ENCODE data around the gene GARNL3. TPM values are rescaled to one million over a fixed set of nuclear protein-coding genes. Genes with fewer than 3 reads are reported as not detected.

The GARNL3 gene
- total RNA-seq, 2 experiments from 2014 or later = 0.63 to 1.8 TPM

DNA sequence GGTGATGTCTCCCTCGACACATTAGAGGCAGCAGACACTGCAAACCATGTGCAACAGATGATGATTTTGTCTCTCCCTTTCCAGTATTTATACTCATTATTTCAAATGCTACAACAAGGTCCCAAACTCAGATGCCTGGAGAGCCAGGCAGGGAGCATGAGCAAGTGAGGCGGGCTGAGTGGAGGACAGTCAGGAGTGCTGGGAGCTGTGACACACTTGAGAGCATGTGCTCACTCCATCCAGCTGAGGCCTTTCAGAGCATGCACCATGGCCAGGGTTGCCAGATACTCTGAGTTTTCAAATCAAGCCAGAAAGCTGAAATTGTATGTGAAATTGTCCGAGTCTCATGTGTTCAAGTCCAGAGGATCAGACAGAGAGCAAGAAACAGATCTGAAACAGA lies 76.6 kb downstream of the GARNL3 start:
- DNase-seq (no peak), ATAC-seq (ENCODE audit: poor library complexity) (no peak)
- H3K27me3 ChIP-seq (ENCODE audit: control insufficient read depth in 1 of 2, insufficient read depth in 2 of 2, low read length in 2 of 2) = peaks cover 0 to 2% of the 10 kb centered on the region in 2 experiments
- no peaks in the 10 kb centered on the region for H3K36me3 ChIP-seq (ENCODE audit: insufficient read depth, low read length)
- no peak overlapping the region for H3K4me3 ChIP-seq (ENCODE audit: low read length)
- no peaks in the 10 kb centered on the region for H3K36me3 Mint-ChIP-seq (ENCODE audit: low read depth)
- no peaks in the 10 kb centered on the region for H3K4me1 Mint-ChIP-seq (ENCODE audit: low read depth)
- H3K27ac ChIP-seq (ENCODE audit: low read depth in 1 of 2, low read length in 2 of 2) = no peak overlapping the region
- ChIA-PET POLR2A (no interaction called here), CTCF (no interaction called here)
- no peaks in the 10 kb centered on the region for H3K9me3 Mint-ChIP-seq
- peaks cover 39% of the 10 kb centered on the region for H3K27me3 Mint-ChIP-seq
- no peaks in the 10 kb centered on the region for H3K4me1 ChIP-seq (ENCODE audit: insufficient read depth, low read length)
- no peak overlapping the region for H3K27ac Mint-ChIP-seq
- no peaks in the 10 kb centered on the region for H3K9me3 ChIP-seq (ENCODE audit: control insufficient read depth in 1 of 2, insufficient read depth in 1 of 2, low read length in 2 of 2)
- no peak overlapping the region for H3K4me3 Mint-ChIP-seq
- intact Hi-C loops (cut with DNase I, micrococcal nuclease) = no loop called here
- TF ChIP-seq, protein P1, sequence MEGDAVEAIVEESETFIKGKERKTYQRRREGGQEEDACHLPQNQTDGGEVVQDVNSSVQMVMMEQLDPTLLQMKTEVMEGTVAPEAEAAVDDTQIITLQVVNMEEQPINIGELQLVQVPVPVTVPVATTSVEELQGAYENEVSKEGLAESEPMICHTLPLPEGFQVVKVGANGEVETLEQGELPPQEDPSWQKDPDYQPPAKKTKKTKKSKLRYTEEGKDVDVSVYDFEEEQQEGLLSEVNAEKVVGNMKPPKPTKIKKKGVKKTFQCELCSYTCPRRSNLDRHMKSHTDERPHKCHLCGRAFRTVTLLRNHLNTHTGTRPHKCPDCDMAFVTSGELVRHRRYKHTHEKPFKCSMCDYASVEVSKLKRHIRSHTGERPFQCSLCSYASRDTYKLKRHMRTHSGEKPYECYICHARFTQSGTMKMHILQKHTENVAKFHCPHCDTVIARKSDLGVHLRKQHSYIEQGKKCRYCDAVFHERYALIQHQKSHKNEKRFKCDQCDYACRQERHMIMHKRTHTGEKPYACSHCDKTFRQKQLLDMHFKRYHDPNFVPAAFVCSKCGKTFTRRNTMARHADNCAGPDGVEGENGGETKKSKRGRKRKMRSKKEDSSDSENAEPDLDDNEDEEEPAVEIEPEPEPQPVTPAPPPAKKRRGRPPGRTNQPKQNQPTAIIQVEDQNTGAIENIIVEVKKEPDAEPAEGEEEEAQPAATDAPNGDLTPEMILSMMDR (IDR thresholded peaks at IDR 0.05) = no peak

DNA sequence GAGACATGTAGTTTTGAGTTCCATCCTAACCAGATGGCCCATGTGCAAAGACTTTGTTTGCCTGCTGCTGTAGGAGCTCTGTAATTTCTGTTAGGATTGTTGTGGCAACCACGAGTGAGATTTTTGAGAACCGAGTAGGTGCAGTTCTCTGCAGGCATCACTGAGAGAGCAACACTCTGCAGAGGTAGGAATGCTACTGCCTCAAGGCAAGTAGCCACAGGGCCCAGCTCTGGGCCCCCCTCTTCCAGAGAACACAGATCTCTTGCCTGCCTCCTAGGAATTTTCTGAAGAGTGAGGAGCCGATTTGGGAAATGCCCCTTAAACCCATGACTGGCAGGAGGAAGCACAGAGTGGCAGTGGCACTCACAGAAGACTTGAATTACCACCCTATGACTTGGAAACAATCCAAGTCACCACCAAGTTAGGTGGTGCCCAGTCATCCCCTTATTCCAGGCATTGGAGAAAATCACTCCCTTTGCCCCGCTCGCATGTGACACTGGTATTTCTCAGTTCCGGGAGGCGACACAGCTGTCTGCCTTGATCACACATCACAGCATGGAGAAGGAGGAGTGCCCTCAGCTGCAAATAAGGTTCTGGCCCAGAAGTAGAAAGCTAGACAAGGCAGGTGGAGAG lies 79.9 kb downstream of the GARNL3 start:
- H3K27me3 Mint-ChIP-seq = peaks cover 51% of the 10 kb centered on the region
- no peak overlapping the region for H3K4me3 Mint-ChIP-seq
- intact Hi-C loops (cut with DNase I, micrococcal nuclease) = no loop called here
- no peak for ATAC-seq (ENCODE audit: poor library complexity)
- ChIA-PET CTCF (no interaction called here), POLR2A (no interaction called here)
- H3K4me3 ChIP-seq (ENCODE audit: low read length) = no peak overlapping the region
- no peaks in the 10 kb centered on the region for H3K4me1 Mint-ChIP-seq (ENCODE audit: low read depth)
- TF ChIP-seq, protein P1 (IDR thresholded peaks at IDR 0.05) = no peak
- H3K9me3 ChIP-seq (ENCODE audit: control insufficient read depth in 1 of 2, insufficient read depth in 1 of 2, low read length in 2 of 2) = no peaks in the 10 kb centered on the region
- no peaks in the 10 kb centered on the region for H3K36me3 ChIP-seq (ENCODE audit: insufficient read depth, low read length)
- no peak overlapping the region for H3K27ac ChIP-seq (ENCODE audit: low read depth in 1 of 2, low read length in 2 of 2)
- H3K27me3 ChIP-seq (ENCODE audit: control insufficient read depth in 1 of 2, insufficient read depth in 2 of 2, low read length in 2 of 2) = peaks cover 0 to 5% of the 10 kb centered on the region in 2 experiments
- no peak for DNase-seq
- no peaks in the 10 kb centered on the region for H3K4me1 ChIP-seq (ENCODE audit: insufficient read depth, low read length)
- no peaks in the 10 kb centered on the region for H3K36me3 Mint-ChIP-seq (ENCODE audit: low read depth)
- no peak overlapping the region for H3K27ac Mint-ChIP-seq
- H3K9me3 Mint-ChIP-seq = no peaks in the 10 kb centered on the region

DNA sequence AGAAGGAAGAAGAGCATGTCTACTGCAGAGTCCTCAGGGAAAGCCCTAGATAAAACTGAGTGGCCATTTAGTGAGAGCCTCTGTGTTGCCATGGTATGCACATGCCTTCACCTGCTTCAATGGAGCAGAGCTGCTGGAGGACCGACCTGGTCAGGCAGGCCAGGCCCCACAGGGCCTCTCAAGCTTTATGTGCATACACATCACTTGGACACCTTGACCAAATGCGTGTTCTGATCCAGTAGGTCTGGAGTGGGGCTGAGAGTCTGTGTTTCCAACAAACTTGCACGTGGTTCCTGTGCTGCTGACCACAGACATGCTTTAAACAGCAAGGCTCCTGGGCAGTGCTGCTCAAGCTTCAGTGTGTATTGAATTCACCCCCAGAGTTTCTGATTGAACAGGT lies 81.0 kb downstream of the GARNL3 start:
- Histone ChIP-seq H3K4me3 (ENCODE audit: low read length) (no peak overlapping the region), H3K9me3 (ENCODE audit: control insufficient read depth in 1 of 2, insufficient read depth in 1 of 2, low read length in 2 of 2) (no peaks in the 10 kb centered on the region), H3K27me3 (ENCODE audit: control insufficient read depth in 1 of 2, insufficient read depth in 2 of 2, low read length in 2 of 2) (peaks cover 0 to 5% of the 10 kb centered on the region in 2 experiments), H3K36me3 (ENCODE audit: insufficient read depth, low read length) (no peaks in the 10 kb centered on the region), H3K4me1 (ENCODE audit: insufficient read depth, low read length) (no peaks in the 10 kb centered on the region), H3K27ac (ENCODE audit: low read depth in 1 of 2, low read length in 2 of 2) (no peak overlapping the region)
- Mint-ChIP-seq H3K36me3 (ENCODE audit: low read depth) (no peaks in the 10 kb centered on the region), H3K27ac (no peak overlapping the region), H3K4me3 (no peak overlapping the region), H3K27me3 (peaks cover 57% of the 10 kb centered on the region), H3K9me3 (no peaks in the 10 kb centered on the region), H3K4me1 (ENCODE audit: low read depth) (no peaks in the 10 kb centered on the region)
- no peak for DNase-seq
- intact Hi-C loops (cut with DNase I, micrococcal nuclease) = no loop called here
- POLR2A ChIA-PET = no interaction called here
- CTCF ChIA-PET = interaction anchor here (0.6 kb wide), 1 partner anchor 23 kb away, joined by 3 read pairs; no protein-coding TSS in a partner anchor
- no peak for ATAC-seq (ENCODE audit: poor library complexity)
- TF ChIP-seq, protein P1 (IDR thresholded peaks at IDR 0.05) = no peak

Data from CD4-positive, alpha-beta T cell (primary cell).